ENCODE measurements around the gene HNF4A. TPM values are rescaled to one million over a fixed set of nuclear protein-coding genes. Genes with fewer than 3 reads are reported as not detected.

The HNF4A gene
- total RNA-seq, 1 experiment from 2014 or later: 0.13 TPM

DNA sequence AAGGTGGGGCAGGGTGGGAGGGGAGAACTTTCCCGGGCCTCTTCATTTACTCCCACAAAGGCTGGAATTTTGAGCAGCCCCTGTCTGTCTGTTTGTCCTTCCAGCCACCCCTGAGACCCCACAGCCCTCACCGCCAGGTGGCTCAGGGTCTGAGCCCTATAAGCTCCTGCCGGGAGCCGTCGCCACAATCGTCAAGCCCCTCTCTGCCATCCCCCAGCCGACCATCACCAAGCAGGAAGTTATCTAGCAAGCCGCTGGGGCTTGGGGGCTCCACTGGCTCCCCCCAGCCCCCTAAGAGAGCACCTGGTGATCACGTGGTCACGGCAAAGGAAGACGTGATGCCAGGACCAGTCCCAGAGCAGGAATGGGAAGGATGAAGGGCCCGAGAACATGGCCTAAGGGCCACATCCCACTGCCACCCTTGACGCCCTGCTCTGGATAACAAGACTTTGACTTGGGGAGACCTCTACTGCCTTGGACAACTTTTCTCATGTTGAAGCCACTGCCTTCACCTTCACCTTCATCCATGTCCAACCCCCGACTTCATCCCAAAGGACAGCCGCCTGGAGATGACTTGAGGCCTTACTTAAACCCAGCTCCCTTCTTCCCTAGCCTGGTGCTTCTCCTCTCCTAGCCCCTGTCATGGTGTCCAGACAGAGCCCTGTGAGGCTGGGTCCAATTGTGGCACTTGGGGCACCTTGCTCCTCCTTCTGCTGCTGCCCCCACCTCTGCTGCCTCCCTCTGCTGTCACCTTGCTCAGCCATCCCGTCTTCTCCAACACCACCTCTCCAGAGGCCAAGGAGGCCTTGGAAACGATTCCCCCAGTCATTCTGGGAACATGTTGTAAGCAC lies 74.1 kb downstream of the HNF4A start:
- no peaks in the 10 kb centered on the region for H3K79me2 ChIP-seq (ENCODE audit: low read depth)
- no peak overlapping the region for H3K4me2 ChIP-seq
- CTCF ChIA-PET: no interaction called here
- no TSS peak for BruUV-seq (replicated peaks)
- H4K20me1 ChIP-seq (ENCODE audit: insufficient read depth): no peaks in the 10 kb centered on the region
- H3K4me1 ChIP-seq (replicated peaks; ENCODE audit: insufficient read depth): no peaks in the 10 kb centered on the region
- H3K9me2 ChIP-seq (ENCODE audit: insufficient read depth): no peaks in the 10 kb centered on the region
- H3K4me3 ChIP-seq: no peak overlapping the region
- intact Hi-C loops (cut with micrococcal nuclease; ENCODE audit: unreplicated experiment): no loop called here
- H3F3A ChIP-seq (ENCODE audit: insufficient read depth, low read depth): no peaks in the 10 kb centered on the region
- no peaks in the 10 kb centered on the region for H3K9me3 ChIP-seq (ENCODE audit: insufficient read depth, low read depth)
- no peaks in the 10 kb centered on the region for H3K36me3 ChIP-seq (ENCODE audit: low read depth)
- no peak for TF ChIP-seq EZH2 (IDR thresholded peaks at IDR 0.05; ENCODE audit: low read depth)
- TF ChIP-seq, protein P1, sequence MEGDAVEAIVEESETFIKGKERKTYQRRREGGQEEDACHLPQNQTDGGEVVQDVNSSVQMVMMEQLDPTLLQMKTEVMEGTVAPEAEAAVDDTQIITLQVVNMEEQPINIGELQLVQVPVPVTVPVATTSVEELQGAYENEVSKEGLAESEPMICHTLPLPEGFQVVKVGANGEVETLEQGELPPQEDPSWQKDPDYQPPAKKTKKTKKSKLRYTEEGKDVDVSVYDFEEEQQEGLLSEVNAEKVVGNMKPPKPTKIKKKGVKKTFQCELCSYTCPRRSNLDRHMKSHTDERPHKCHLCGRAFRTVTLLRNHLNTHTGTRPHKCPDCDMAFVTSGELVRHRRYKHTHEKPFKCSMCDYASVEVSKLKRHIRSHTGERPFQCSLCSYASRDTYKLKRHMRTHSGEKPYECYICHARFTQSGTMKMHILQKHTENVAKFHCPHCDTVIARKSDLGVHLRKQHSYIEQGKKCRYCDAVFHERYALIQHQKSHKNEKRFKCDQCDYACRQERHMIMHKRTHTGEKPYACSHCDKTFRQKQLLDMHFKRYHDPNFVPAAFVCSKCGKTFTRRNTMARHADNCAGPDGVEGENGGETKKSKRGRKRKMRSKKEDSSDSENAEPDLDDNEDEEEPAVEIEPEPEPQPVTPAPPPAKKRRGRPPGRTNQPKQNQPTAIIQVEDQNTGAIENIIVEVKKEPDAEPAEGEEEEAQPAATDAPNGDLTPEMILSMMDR (conservative IDR thresholded peaks at IDR 0.05): no peak
- POLR2A ChIA-PET (ENCODE audit: unreplicated experiment): no interaction called here
- no peak for DNase-seq
- H3K27ac ChIP-seq: no peak overlapping the region
- 0 out of 2 replicates have a peak, but pooled peaks cover 4% of the 10 kb centered on the region for H3K27me3 ChIP-seq (ENCODE audit: insufficient read depth, low read depth)
- H2AFZ ChIP-seq: no peak overlapping the region

DNA sequence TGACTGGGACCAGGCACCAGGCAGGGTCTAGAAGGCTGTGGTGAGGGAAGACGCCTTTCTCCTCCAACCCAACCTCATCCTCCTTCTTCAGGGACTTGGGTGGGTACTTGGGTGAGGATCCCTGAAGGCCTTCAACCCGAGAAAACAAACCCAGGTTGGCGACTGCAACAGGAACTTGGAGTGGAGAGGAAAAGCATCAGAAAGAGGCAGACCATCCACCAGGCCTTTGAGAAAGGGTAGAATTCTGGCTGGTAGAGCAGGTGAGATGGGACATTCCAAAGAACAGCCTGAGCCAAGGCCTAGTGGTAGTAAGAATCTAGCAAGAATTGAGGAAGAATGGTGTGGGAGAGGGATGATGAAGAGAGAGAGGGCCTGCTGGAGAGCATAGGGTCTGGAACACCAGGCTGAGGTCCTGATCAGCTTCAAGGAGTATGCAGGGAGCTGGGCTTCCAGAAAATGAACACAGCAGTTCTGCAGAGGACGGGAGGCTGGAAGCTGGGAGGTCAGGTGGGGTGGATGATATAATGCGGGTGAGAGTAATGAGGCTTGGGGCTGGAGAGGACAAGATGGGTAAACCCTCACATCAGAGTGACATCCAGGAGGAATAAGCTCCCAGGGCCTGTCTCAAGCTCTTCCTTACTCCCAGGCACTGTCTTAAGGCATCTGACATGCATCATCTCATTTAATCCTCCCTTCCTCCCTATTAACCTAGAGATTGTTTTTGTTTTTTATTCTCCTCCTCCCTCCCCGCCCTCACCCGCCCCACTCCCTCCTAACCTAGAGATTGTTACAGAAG lies 75.0 kb downstream of the HNF4A start:
- CTCF ChIA-PET: no interaction called here
- no peak for DNase-seq
- POLR2A ChIA-PET (ENCODE audit: unreplicated experiment): no interaction called here
- TF ChIP-seq, protein P1 (conservative IDR thresholded peaks at IDR 0.05): no peak
- TF ChIP-seq EZH2 (IDR thresholded peaks at IDR 0.05; ENCODE audit: low read depth): no peak
- no peak overlapping the region for H2AFZ ChIP-seq
- 0 out of 2 replicates have a peak, but pooled peaks cover 4% of the 10 kb centered on the region for H3K27me3 ChIP-seq (ENCODE audit: insufficient read depth, low read depth)
- intact Hi-C loops (cut with micrococcal nuclease; ENCODE audit: unreplicated experiment): no loop called here
- no peaks in the 10 kb centered on the region for H3K9me3 ChIP-seq (ENCODE audit: insufficient read depth, low read depth)
- H3K79me2 ChIP-seq (ENCODE audit: low read depth): no peaks in the 10 kb centered on the region
- no peaks in the 10 kb centered on the region for H4K20me1 ChIP-seq (ENCODE audit: insufficient read depth)
- H3K9me2 ChIP-seq (ENCODE audit: insufficient read depth): no peaks in the 10 kb centered on the region
- no peak overlapping the region for H3K4me2 ChIP-seq
- no peak overlapping the region for H3K27ac ChIP-seq
- no peaks in the 10 kb centered on the region for H3K36me3 ChIP-seq (ENCODE audit: low read depth)
- H3F3A ChIP-seq (ENCODE audit: insufficient read depth, low read depth): peaks cover under 1% of the 10 kb centered on the region; the same call in 1 of the 2 replicates
- peaks cover 3% of the 10 kb centered on the region; the same call in 1 of the 2 replicates for H3K4me1 ChIP-seq (replicated peaks; ENCODE audit: insufficient read depth)
- no peak overlapping the region for H3K4me3 ChIP-seq
- BruUV-seq (replicated peaks): no TSS peak

DNA sequence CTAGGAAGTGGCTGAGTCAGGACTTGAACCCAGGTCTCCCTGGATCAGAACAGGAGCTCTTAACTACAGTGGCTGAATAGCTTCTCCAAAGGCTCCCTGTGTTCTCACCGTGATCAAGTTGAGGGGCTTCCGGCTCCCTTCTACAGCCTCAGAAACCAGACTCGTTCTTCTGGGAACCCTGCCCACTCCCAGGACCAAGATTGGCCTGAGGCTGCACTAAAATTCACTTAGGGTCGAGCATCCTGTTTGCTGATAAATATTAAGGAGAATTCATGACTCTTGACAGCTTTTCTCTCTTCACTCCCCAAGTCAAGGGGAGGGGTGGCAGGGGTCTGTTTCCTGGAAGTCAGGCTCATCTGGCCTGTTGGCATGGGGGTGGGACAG lies 75.6 kb downstream of the HNF4A start:
- no peak overlapping the region for H3K4me3 ChIP-seq
- POLR2A ChIA-PET (ENCODE audit: unreplicated experiment): no interaction called here
- H3K36me3 ChIP-seq (ENCODE audit: low read depth): no peaks in the 10 kb centered on the region
- H3K27ac ChIP-seq: no peak overlapping the region
- BruUV-seq (replicated peaks): no TSS peak
- H3K79me2 ChIP-seq (ENCODE audit: low read depth): no peaks in the 10 kb centered on the region
- H3K9me2 ChIP-seq (ENCODE audit: insufficient read depth): no peaks in the 10 kb centered on the region
- CTCF ChIA-PET: no interaction called here
- H3K4me2 ChIP-seq: no peak overlapping the region
- DNase-seq: no peak
- intact Hi-C loops (cut with micrococcal nuclease; ENCODE audit: unreplicated experiment): no loop called here
- no peaks in the 10 kb centered on the region for H4K20me1 ChIP-seq (ENCODE audit: insufficient read depth)
- no peak for TF ChIP-seq EZH2 (IDR thresholded peaks at IDR 0.05; ENCODE audit: low read depth)
- TF ChIP-seq, protein P1 (conservative IDR thresholded peaks at IDR 0.05): no peak
- no peaks in the 10 kb centered on the region for H3K27me3 ChIP-seq (ENCODE audit: insufficient read depth, low read depth)
- peaks cover 7% of the 10 kb centered on the region; the same call in 1 of the 2 replicates for H3F3A ChIP-seq (ENCODE audit: insufficient read depth, low read depth)
- no peaks in the 10 kb centered on the region for H3K9me3 ChIP-seq (ENCODE audit: insufficient read depth, low read depth)
- peaks cover 9% of the 10 kb centered on the region; the same call in 1 of the 2 replicates for H3K4me1 ChIP-seq (replicated peaks; ENCODE audit: insufficient read depth)
- no peak overlapping the region for H2AFZ ChIP-seq

All from PC-9 (cell line).